Vagina (tissue), 2 donors: ENCODE results near the gene MICB.

Source experiments
- CTCF ChIP-seq, 3 experiments: fragments of 450-650 bp in 2 of 3; fragments of 200-600 bp in 1 of 3; sonication (generic) in 1 of 3; IDR thresholded peaks; one replicate each; pipeline ENCODE4 v1.5.1; 2017 to 2019; ENCODE audit warnings: antibody characterized with exemption in 3 of 3, mild to moderate bottlenecking in 2 of 3, moderate library complexity in 2 of 3
- POLR2A ChIP-seq, 2 donors: fragments of 450-650 bp; IDR thresholded peaks; one replicate each; pipeline ENCODE4 v1.6.1; 2017; ENCODE audit warnings: antibody characterized with exemption in 2 of 2, mild to moderate bottlenecking in 2 of 2, moderate library complexity in 2 of 2
- POLR2AphosphoS5 ChIP-seq, 2 donors: sonication (generic); formaldehyde crosslinking; IDR thresholded peaks; one replicate each; pipeline ENCODE4 v1.9.0; 2017; ENCODE audit warnings: antibody characterized with exemption in 2 of 2, mild to moderate bottlenecking in 2 of 2, low read depth in 1 of 2; ENCODE audit not compliant: insufficient read depth in 1 of 2

GRCh38 chr6:31534011-31534410 is 36.1 kb downstream of the MICB start:
- TF ChIP-seq CTCF (IDR thresholded peaks at IDR 0.05), result no peak
- no peak for TF ChIP-seq POLR2A (IDR thresholded peaks at IDR 0.05)
- no peak for TF ChIP-seq POLR2AphosphoS5 (IDR thresholded peaks at IDR 0.05; ENCODE audit: insufficient read depth in 1 of 2, low read depth in 1 of 2)
